ENCODE data around the gene SAA1. TPM values are rescaled to one million over a fixed set of nuclear protein-coding genes. Genes with fewer than 3 reads are reported as not detected.
"Not testable (repeated sequence)": the region's sequence is repeated elsewhere in the genome, so short reads cannot be mapped to it uniquely, and the experiment has no call there.

The SAA1 gene
- total and polyA plus RNA-seq, 2 donors, result 19.0 to 1,843 TPM

DNA sequence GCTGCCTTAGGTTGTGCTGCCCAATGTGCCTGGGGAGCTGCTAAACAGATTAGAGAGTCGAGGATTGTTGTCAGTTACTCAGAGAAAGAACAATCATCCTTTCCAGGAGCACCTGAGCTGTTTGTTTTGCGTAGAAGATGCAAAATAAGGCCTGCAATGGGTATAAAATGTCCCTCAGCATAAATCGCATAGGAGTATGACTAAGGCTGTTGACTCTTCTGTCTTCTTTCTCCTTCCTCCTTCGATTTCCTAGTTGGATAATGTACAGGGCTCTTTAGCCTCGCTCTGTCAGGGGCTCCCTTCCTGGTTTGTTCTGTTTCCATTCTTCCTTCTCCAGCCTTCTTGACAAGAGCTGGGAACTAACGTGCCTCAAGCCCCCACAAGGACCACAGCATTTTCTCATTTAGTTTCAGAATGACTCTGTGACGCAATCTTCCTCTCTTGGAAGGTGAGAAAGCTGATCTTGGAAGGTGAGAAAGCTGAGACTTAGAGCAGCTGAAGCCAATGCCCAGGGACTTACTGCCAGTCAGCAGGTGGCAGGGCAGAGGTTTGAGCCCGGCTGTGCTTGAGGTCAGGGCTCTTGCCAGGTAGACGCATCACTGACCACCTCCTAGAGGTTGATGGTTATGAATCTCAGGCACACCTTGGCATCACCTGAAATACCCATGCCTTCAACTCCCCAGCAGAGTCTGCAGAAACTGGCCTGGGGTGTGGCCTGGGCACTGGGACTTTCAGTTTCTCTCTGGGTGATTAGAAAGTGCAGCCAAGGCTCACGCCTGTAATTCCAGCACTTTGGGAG, 1.5 kb downstream of the SAA1 start:
- DNase-seq (ENCODE audit: low read depth in 6 of 9, low spot score in 9 of 9), result not testable (repeated sequence)

DNA sequence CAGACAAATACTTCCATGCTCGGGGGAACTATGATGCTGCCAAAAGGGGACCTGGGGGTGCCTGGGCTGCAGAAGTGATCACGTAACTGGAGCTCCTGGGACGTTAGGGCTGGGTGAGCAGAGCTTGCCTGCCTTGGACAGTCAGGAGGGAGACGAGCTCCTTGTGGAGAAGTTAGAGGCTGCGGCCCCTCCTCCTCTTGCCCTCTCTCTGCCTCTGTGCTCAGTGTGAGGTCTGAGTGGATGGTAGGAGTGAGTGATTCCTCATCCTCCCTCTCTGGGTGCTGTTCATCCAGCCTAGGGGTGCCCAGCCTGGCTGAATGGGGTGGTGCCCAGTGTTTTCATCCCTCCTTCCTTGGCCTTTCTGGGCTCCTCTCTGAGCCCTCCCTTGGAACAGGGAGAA, 3.2 kb downstream of the SAA1 start:
- not testable (repeated sequence) for DNase-seq (ENCODE audit: low read depth in 6 of 9, low spot score in 9 of 9); H3K4me1 ChIP-seq (ENCODE audit: control insufficient read depth in 2 of 2, insufficient read depth in 2 of 2, low read length in 2 of 2); H3K27ac ChIP-seq (ENCODE audit: low read depth in 1 of 2, low read length in 1 of 2); H3K4me3 ChIP-seq (ENCODE audit: low read length in 2 of 2); H3K27me3 ChIP-seq (ENCODE audit: control insufficient read depth in 2 of 2, insufficient read depth in 1 of 2, low read length in 1 of 2); H3K9me3 ChIP-seq (ENCODE audit: control insufficient read depth in 2 of 2, insufficient read depth in 1 of 2, low read length in 1 of 2); H3K36me3 ChIP-seq (ENCODE audit: control insufficient read depth in 2 of 2, insufficient read depth in 2 of 2, low read length in 1 of 2)
- 73% methylated on average over 2 of the region's 5 CpGs for WGBS

More for the DNA sequence above, 1.5 kb downstream of the SAA1 start:
- not testable (repeated sequence) for H3K4me3 ChIP-seq (ENCODE audit: low read length in 2 of 2); H3K27me3 ChIP-seq (ENCODE audit: control insufficient read depth in 2 of 2, insufficient read depth in 1 of 2, low read length in 1 of 2); H3K27ac ChIP-seq (ENCODE audit: low read depth in 1 of 2, low read length in 1 of 2); H3K9me3 ChIP-seq (ENCODE audit: control insufficient read depth in 2 of 2, insufficient read depth in 1 of 2, low read length in 1 of 2); H3K4me1 ChIP-seq (ENCODE audit: control insufficient read depth in 2 of 2, insufficient read depth in 2 of 2, low read length in 2 of 2); H3K36me3 ChIP-seq (ENCODE audit: control insufficient read depth in 2 of 2, insufficient read depth in 2 of 2, low read length in 1 of 2)
- WGBS, result 96% methylated on average over 3 of the region's 10 CpGs

DNA sequence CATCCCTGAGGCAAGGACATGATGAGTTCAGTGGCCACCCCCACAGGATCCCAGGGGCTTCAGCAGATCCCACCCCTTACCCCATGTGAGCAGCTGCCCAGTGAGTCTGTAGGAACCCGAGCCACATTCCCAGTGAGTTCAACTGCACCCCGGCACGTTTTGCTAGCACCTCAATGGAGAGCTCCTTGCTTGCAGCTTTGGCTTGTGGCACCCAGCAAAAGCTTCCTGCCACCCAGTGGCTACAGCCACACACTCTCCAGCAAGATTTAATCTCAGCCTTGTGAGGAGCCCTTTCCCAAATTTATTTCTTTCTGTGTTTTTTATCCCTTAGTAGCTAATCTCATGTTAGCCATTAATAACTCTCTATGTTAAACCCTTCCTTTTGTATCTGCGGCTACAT, 4.0 kb downstream of the SAA1 start:
- Histone ChIP-seq H3K27ac (ENCODE audit: low read depth in 1 of 2, low read length in 1 of 2) (no peak overlapping the region), H3K9me3 (ENCODE audit: control insufficient read depth in 2 of 2, insufficient read depth in 1 of 2, low read length in 1 of 2) (no peaks in the 10 kb centered on the region), H3K36me3 (ENCODE audit: control insufficient read depth in 2 of 2, insufficient read depth in 2 of 2, low read length in 1 of 2) (no peaks in the 10 kb centered on the region), H3K4me1 (ENCODE audit: control insufficient read depth in 2 of 2, insufficient read depth in 2 of 2, low read length in 2 of 2) (no peaks in the 10 kb centered on the region), H3K27me3 (ENCODE audit: control insufficient read depth in 2 of 2, insufficient read depth in 1 of 2, low read length in 1 of 2) (no peaks in the 10 kb centered on the region), H3K4me3 (ENCODE audit: low read length in 2 of 2) (no peak overlapping the region)
- 76% methylated on average over 4 of the region's 4 CpGs for WGBS
- DNase-seq (ENCODE audit: low read depth in 6 of 9, low spot score in 9 of 9), result no peak

DNA sequence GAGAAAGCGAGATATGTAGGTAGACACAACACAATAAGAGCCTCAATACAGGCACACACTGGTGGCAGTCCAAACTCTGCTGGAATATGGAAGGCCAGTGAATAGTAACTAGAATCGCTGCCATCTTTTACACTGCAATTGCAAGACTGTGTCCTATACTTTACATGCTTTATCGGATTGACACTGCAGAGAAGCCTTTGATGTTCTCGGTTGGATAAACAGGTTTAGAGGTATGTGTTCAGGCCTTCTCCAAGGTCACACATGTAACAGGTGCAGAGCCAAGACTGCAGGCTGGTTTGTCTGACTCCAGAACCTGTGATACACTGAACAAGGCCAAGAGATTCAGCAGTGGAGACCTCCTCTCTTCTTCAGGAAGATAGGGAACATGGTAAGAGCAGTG, 5.1 kb downstream of the SAA1 start:
- Histone ChIP-seq H3K9me3 (ENCODE audit: control insufficient read depth in 2 of 2, insufficient read depth in 1 of 2, low read length in 1 of 2) (no peaks in the 10 kb centered on the region), H3K36me3 (ENCODE audit: control insufficient read depth in 2 of 2, insufficient read depth in 2 of 2, low read length in 1 of 2) (no peaks in the 10 kb centered on the region), H3K27me3 (ENCODE audit: control insufficient read depth in 2 of 2, insufficient read depth in 1 of 2, low read length in 1 of 2) (no peaks in the 10 kb centered on the region), H3K27ac (ENCODE audit: low read depth in 1 of 2, low read length in 1 of 2) (no peak overlapping the region), H3K4me3 (ENCODE audit: low read length in 2 of 2) (no peak overlapping the region), H3K4me1 (ENCODE audit: control insufficient read depth in 2 of 2, insufficient read depth in 2 of 2, low read length in 2 of 2) (no peaks in the 10 kb centered on the region)
- DNase-seq (ENCODE audit: low read depth in 6 of 9, low spot score in 9 of 9), result no peak
- 84% methylated on average over 4 of the region's 4 CpGs for WGBS

DNA sequence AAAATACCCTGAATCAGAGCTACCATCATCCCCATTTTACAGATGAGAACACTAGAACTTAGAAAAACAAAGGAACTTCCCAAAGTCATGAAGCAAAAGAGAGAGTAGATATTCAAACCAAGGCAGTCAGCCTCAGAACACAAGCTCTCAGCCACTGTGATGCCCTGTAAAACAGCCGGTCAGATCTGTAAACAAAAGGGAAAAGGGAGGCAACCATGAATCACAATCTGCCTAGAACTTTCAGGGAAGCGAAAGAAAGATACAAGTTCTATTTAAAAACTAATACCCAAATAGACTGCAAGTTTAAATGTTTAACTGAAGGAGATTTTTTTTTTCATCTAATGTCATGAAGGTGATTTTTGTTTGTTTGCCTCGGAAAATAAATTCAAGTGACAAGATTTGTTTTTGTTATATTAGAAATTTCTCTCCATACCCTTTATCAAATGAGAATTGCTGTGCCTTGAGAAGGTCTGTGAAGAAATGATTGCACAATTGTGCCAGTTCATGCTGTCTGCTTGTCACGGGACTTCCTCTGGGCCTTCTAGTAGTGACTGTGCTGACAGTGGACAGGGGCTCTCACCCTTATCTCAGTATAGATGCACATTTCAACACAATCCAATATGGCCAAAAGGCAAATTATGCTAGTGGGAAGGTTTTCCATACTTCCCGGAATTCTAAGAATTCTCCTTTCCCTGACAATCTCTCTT, 11.7 kb downstream of the SAA1 start:
- H3K36me3 ChIP-seq (ENCODE audit: control insufficient read depth in 2 of 2, insufficient read depth in 2 of 2, low read length in 1 of 2), result peaks cover 10 to 12% of the 10 kb centered on the region in 2 donors

DNA sequence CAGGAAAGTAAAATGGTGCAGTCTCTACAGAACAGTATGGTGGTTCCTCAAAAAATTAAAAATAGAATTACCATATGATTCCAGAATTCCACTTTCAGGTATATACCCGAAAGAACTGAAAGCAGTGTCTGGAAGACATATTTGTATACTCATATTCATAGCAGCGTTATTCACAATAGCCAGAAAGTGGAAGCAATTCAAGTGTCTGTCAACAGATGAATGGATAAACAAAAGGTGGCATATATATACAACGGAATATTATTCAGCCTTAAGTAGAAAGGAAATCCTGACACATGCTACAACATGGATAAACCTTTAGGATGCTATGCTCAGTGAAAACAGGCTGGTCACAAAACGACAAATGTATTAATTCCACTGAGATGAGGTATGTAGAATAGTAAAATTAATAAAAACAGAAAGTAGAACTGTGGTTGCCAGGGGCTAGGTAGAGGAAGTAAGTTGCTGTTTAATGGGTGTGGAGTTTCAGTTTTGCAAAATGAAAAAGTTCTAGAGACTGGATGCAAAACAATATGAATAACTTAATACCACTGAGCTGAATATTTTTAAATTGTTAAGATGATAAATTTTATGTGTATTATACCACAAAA, 14.5 kb downstream of the SAA1 start:
- Histone ChIP-seq H3K27me3 (ENCODE audit: control insufficient read depth in 2 of 2, insufficient read depth in 1 of 2, low read length in 1 of 2) (no peaks in the 10 kb centered on the region), H3K27ac (ENCODE audit: low read depth in 1 of 2, low read length in 1 of 2) (no peak overlapping the region), H3K4me3 (ENCODE audit: low read length in 2 of 2) (no peak overlapping the region), H3K36me3 (ENCODE audit: control insufficient read depth in 2 of 2, insufficient read depth in 2 of 2, low read length in 1 of 2) (peaks cover 12% of the 10 kb centered on the region in 2 donors), H3K4me1 (ENCODE audit: control insufficient read depth in 2 of 2, insufficient read depth in 2 of 2, low read length in 2 of 2) (no peaks in the 10 kb centered on the region), H3K9me3 (ENCODE audit: control insufficient read depth in 2 of 2, insufficient read depth in 1 of 2, low read length in 1 of 2) (no peaks in the 10 kb centered on the region)
- DNase-seq (ENCODE audit: low read depth in 6 of 9, low spot score in 9 of 9), result no peak
- 95% methylated on average over 4 of the region's 4 CpGs for WGBS

More for the DNA sequence above, 11.7 kb downstream of the SAA1 start:
- no peak for DNase-seq (ENCODE audit: low read depth in 6 of 9, low spot score in 9 of 9)
- Histone ChIP-seq H3K4me1 (ENCODE audit: control insufficient read depth in 2 of 2, insufficient read depth in 2 of 2, low read length in 2 of 2) (no peaks in the 10 kb centered on the region), H3K4me3 (ENCODE audit: low read length in 2 of 2) (no peak overlapping the region), H3K27me3 (ENCODE audit: control insufficient read depth in 2 of 2, insufficient read depth in 1 of 2, low read length in 1 of 2) (no peaks in the 10 kb centered on the region), H3K27ac (ENCODE audit: low read depth in 1 of 2, low read length in 1 of 2) (no peak overlapping the region), H3K9me3 (ENCODE audit: control insufficient read depth in 2 of 2, insufficient read depth in 1 of 2, low read length in 1 of 2) (no peaks in the 10 kb centered on the region)
- 96% methylated on average over 5 of the region's 5 CpGs for WGBS

DNA sequence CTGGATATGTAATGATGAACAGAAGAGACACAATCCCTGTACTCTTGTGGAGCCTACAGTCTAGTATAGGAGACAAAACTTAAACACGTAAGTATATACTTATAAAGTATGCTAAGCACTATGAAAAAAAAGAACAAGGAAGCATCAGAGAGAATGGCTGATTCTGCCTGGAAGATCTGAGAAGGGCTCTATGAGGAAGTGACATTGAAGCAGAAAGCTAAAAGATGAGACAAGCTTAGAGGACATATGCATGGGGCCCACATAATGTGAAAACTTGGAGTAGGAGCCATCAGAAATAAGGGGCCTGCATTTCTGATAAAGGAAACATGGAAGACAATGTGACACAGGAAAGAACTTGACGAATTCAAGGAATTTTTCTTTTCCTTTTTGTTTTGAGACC, 16.6 kb downstream of the SAA1 start:
- Histone ChIP-seq H3K36me3 (ENCODE audit: control insufficient read depth in 2 of 2, insufficient read depth in 2 of 2, low read length in 1 of 2) (peaks cover 24 to 28% of the 10 kb centered on the region in 2 donors), H3K27ac (ENCODE audit: low read depth in 1 of 2, low read length in 1 of 2) (no peak overlapping the region), H3K4me3 (ENCODE audit: low read length in 2 of 2) (no peak overlapping the region), H3K9me3 (ENCODE audit: control insufficient read depth in 2 of 2, insufficient read depth in 1 of 2, low read length in 1 of 2) (no peaks in the 10 kb centered on the region), H3K4me1 (ENCODE audit: control insufficient read depth in 2 of 2, insufficient read depth in 2 of 2, low read length in 2 of 2) (no peaks in the 10 kb centered on the region), H3K27me3 (ENCODE audit: control insufficient read depth in 2 of 2, insufficient read depth in 1 of 2, low read length in 1 of 2) (no peaks in the 10 kb centered on the region)
- 96% methylated on average over 2 of the region's 2 CpGs for WGBS
- DNase-seq (ENCODE audit: low read depth in 6 of 9, low spot score in 9 of 9), result no peak

DNA sequence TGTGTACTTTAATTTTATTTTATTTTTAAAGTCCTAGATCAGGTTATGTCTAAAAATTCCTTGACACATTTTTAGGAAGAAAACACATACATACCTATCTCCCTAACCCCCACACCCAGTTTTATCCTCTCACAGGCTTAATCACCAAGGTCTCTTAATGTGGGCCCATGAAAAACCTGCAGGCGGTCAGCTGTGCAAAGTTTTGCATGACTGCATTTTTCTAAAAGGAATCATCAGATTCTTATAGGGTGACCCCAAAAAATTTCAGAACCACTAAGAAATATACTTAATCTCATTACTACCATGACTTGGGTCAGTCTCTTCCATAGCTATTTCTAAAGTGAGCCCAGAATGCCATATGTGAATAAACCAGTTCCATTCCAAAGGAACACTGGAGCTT, 19.8 kb downstream of the SAA1 start:
- H3K4me1 ChIP-seq (ENCODE audit: control insufficient read depth in 2 of 2, insufficient read depth in 2 of 2, low read length in 2 of 2), result no peaks in the 10 kb centered on the region
- no peaks in the 10 kb centered on the region for H3K27me3 ChIP-seq (ENCODE audit: control insufficient read depth in 2 of 2, insufficient read depth in 1 of 2, low read length in 1 of 2)
- no peak for DNase-seq (ENCODE audit: low read depth in 6 of 9, low spot score in 9 of 9)
- WGBS, result 95% methylated on average over 1 of the region's 1 CpG
- no peak overlapping the region for H3K27ac ChIP-seq (ENCODE audit: low read depth in 1 of 2, low read length in 1 of 2)
- peaks cover 33 to 43% of the 10 kb centered on the region in 2 donors for H3K36me3 ChIP-seq (ENCODE audit: control insufficient read depth in 2 of 2, insufficient read depth in 2 of 2, low read length in 1 of 2)
- no peaks in the 10 kb centered on the region for H3K9me3 ChIP-seq (ENCODE audit: control insufficient read depth in 2 of 2, insufficient read depth in 1 of 2, low read length in 1 of 2)
- no peak overlapping the region for H3K4me3 ChIP-seq (ENCODE audit: low read length in 2 of 2)

DNA sequence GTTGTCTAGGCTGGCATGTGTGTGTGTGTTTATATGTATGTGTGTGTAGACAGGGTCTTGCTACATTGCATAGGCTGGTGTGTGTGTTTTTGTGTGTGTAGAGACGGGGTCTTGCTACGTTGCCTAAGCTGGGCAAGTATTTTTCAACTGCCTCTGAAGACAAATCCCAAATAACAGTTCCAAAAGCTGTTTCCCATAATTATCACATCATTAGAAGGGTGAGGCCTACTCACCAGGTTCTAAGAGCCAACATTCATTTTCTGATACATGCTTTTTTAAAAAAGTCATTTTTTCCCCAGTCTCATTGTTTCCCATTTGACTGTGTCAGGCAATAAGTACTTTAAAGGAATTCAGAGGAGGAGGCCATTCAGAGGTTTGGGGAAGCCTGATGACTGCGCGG, 22.8 kb downstream of the SAA1 start:
- Histone ChIP-seq H3K36me3 (ENCODE audit: control insufficient read depth in 2 of 2, insufficient read depth in 2 of 2, low read length in 1 of 2) (peaks cover 31 to 49% of the 10 kb centered on the region in 2 donors), H3K4me1 (ENCODE audit: control insufficient read depth in 2 of 2, insufficient read depth in 2 of 2, low read length in 2 of 2) (no peaks in the 10 kb centered on the region), H3K4me3 (ENCODE audit: low read length in 2 of 2) (no peak overlapping the region), H3K9me3 (ENCODE audit: control insufficient read depth in 2 of 2, insufficient read depth in 1 of 2, low read length in 1 of 2) (no peaks in the 10 kb centered on the region), H3K27me3 (ENCODE audit: control insufficient read depth in 2 of 2, insufficient read depth in 1 of 2, low read length in 1 of 2) (no peaks in the 10 kb centered on the region), H3K27ac (ENCODE audit: low read depth in 1 of 2, low read length in 1 of 2) (no peak overlapping the region)
- WGBS, result 98% methylated on average over 4 of the region's 4 CpGs
- no peak for DNase-seq (ENCODE audit: low read depth in 6 of 9, low spot score in 9 of 9)

Measured in thymus (tissue), 11 donors.